GM12865 (cell line): Measurements from ENCODE around the gene AP3B2.

ENCODE experiments used
- DNase-seq: peaks from one replicate; pipeline ENCODE4 v3.0.0; 2010; ENCODE audit warnings: low read depth
- H3K4me3 ChIP-seq: 2 replicates; pipeline ENCODE4 v1.5.1; 2011; ENCODE audit warnings: mild to moderate bottlenecking, low read depth, low read length, control low read depth
- CTCF ChIP-seq: IDR thresholded peaks from 2 replicates; pipeline ENCODE4 v1.5.1; 2011; ENCODE audit warnings: low read length, control low read depth, low read depth, inconsistent platforms; ENCODE audit not compliant: insufficient read depth; ENCODE audit errors: missing control alignments

Gene AP3B2

GRCh38 chr15:82698711-82699345 is 10.8 kb downstream of the AP3B2 start:
- no peak for DNase-seq
- no peak for TF ChIP-seq CTCF
- H3K4me3 ChIP-seq = no peak overlapping the region

GRCh38 chr15:82697735-82698407 is 11.8 kb downstream of the AP3B2 start:
- no peak overlapping the region for H3K4me3 ChIP-seq
- no peak for DNase-seq
- no peak for TF ChIP-seq CTCF

GRCh38 chr15:82692171-82692570 is 17.5 kb downstream of the AP3B2 start:
- no peak overlapping the region for H3K4me3 ChIP-seq
- no peak for TF ChIP-seq CTCF

GRCh38 chr15:82689147-82689546 is 20.5 kb downstream of the AP3B2 start:
- TF ChIP-seq CTCF = no peak
- DNase-seq = no peak
- no peak overlapping the region for H3K4me3 ChIP-seq

More at GRCh38 chr15:82692171-82692570, 17.5 kb downstream of the AP3B2 start:
- DNase-seq = no peak

GRCh38 chr15:82688691-82689090 is 21.0 kb downstream of the AP3B2 start:
- TF ChIP-seq CTCF = no peak
- no peak for DNase-seq
- H3K4me3 ChIP-seq = no peak overlapping the region

- no peak overlapping the region for H3K4me3 ChIP-seq
- no peak for DNase-seq
- TF ChIP-seq CTCF = no peak
These were observed 28.3 kb downstream of the AP3B2 start for GRCh38 chr15:82681371-82681770.
